Globus pallidus (tissue), 1 donor: ENCODE measurements around the gene ASTN2.
A peak's percentile ranks its signal among the peaks of the same experiment; 100 is the strongest.

Experiments used
- DNase-seq: peaks from one replicate; pipeline ENCODE4 v3.0.0-alpha.2; 2015; ENCODE audit warnings: low spot score

Gene ASTN2

GRCh38 chr9:117359910-117360309 lies 54.9 kb downstream of the ASTN2 start:
- DNase-seq = no peak

DNA sequence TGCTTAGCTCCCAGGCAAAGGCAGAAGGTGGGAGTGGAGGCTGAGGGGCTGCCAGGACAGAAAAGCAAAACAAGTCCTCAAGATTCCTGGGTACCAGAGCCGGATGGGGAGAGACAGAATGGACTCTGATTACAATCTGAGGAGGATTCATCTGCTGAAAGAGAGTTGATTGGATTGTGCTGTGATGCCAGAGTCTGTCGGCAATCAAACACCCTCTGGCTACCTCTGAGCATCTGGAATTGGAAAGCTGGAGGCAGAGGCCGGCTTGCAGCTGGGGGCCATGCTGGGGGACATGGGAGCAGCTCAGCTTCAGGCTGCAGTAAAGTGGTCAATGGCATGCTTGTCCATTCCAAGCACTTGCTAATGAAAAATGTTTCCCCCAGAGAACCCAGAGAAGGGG lies 59.3 kb downstream of the ASTN2 start:
- no peak for DNase-seq

DNA sequence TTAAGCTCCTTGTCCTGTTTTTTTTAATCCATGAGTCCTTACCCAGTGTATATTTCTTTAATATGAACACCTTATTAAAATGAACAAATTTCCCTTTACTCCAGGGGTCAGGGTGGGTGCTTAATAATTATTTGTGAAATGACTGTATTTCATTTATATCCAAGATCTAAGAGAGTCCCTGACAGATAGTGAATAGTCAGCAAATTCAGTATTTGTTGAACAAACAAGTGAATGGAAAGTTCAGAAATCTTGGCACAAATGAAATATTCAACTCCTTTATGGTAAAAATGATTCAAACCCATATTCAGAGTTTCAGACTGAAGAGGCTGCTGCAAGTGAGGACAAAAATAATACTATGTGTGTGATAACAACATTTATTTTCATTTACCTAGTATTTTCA lies 59.9 kb downstream of the ASTN2 start:
- no peak for DNase-seq

DNA sequence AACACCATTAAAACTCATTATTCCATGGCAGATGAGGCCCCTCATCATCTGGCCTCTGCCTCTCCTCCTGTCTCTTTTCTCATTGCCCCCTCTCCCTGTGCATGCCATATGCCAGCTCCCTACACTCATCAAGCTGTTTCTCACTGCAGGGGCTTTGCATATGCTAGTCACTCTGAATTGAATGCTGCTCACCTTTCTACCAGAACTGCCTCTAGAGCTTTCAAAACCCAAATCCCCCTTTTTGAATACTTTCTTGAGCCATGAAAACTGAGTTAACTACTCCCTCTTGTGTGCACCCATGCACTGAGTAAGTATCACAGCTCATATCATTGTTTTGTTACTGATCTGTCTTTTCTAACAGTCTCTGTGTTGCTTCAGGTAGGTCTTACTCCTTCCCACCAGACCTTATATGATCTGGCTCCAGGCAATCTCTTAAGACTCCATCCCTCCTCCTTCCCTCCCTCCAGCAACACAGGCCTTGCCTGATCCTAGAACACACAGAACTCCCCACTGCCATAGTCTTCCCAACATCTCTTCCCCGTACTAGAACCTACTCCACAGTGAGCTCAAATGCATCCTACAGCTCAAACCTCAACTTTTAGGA lies 60.5 kb downstream of the ASTN2 start:
- DNase-seq = no peak

GRCh38 chr9:117344892-117345660 lies 69.8 kb downstream of the ASTN2 start:
- no peak for DNase-seq

DNA sequence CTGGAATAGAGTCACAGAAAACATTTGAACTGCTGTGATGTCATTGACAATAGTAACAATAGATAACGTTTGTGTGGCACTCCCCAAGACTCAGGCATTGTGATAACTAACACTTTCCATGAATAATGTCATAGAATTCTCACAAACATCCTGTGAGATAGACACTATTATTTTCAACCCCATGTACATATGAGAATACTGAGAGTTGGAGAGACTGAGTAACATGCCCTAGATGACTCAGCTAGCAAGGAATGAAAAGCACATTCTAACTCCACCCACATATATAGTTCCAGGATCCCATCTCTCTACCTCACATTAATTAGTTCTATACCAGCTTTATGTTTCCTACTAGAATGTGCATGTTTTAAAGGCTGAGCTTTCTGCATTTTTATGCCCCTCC lies 71.4 kb downstream of the ASTN2 start:
- DNase-seq = no peak

GRCh38 chr9:117341151-117341550 lies 73.7 kb downstream of the ASTN2 start:
- no peak for DNase-seq

DNA sequence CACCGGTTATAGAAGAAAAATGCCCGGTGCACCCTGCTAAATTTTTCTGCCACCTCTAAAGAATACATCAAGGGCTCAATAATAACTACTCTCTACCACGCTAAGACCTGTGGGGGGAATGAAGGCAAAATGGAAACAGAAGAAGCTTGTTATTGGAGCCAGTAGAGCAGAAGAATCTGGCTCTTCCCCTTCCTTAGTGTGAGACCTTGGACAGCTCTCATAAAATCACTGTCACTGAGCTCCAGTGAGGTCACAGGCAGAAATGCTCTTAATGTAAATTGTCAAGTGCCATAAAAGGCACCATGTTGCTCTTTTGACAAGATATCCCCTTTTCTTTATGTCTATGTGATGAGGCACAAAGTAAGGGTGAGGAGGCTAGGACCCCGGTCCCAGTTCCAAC lies 74.4 kb downstream of the ASTN2 start:
- DNase-seq = no peak

DNA sequence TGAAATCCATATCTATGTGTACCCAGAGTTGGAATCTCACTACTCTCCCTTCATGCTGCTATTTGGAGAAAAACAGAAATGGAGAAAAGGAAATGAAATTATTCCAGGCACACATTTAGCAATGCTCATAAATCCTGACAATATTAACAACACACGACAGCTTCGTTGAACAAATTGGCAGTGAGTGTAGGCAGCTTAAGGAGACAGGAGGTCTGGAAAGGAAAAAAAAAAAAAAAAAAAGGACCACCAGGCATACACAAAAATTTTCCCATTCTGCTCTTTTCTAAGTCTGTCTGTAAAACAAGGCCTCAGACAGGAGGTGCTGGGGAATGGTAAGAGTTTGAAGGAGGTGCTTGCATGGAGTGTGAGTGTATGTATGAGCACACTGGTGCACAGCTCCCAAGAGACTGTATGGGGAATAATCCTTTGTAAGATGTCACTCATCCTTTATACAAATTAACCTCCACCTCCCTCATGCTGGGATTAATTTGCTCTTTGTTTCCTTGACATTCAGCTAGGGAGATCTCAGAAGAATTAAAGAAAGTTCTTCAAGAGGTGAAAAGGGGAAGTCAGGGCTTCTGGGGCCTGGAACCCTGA lies 78.9 kb downstream of the ASTN2 start:
- DNase-seq = no peak

DNA sequence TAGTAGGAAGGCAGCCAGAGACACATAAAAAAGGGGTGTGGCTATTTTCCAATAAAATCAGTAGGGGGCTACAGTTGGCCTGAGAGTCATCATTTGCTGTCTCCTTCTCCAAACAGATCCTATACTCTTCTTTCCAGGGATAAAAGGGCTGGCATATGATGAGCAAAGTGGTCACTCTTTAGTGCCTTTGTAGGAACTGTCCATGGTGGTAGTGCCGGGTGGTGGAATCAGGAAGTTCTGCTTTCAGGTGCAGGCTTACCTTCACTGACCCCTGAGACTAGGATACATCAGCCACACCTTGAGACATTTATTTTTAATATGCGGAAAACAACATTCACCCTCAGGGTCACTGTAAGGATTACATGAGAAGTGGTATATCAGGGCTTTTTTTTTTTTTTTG lies 80.8 kb downstream of the ASTN2 start:
- no peak for DNase-seq

GRCh38 chr9:117325831-117326230 lies 89.0 kb downstream of the ASTN2 start:
- DNase-seq = peak; percentile 35

- DNase-seq = no peak
Measured at GRCh38 chr9:117325110-117325731, 89.6 kb downstream of the ASTN2 start.

DNA sequence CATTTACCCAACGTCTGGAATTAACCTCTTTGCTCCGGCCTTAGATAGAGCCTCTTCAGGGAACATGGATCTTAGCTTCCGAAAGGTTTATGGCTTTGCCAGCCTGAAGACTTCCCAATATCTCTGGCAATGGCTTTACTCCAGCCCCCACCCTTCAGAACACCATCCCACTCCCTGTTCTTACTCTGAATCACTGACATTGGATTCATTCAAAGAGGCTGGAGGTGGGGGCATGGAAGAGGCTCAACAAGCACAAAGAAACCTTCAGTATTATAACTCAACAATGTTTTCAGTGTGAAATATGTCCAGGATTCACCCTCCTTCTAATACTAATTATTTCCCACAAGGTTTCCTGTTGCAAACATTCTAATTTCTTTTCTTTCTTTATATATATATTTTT lies 91.5 kb downstream of the ASTN2 start:
- DNase-seq = peak; percentile 26

DNA sequence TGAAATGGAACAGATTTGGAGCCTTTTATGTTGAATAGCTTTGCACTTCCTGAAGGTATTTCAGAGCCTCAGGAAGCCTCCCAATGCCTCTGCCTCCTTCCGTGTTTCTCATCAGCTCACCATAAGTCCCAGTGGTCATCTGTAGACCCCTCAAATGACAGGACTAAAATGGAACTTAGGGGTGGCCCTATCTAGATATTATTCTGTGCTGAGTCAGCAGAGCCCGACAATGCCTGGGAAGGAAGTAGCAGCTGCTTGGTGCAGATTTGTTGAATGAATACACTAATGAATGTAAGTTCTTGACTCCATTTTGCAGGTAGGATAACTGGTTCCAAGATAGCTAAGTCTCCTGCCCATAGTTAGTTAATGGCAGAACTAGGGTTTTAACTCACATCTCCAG lies 97.7 kb downstream of the ASTN2 start:
- no peak for DNase-seq

- peak; percentile 43 for DNase-seq
Measured at GRCh38 chr9:117315236-117315635, 99.6 kb downstream of the ASTN2 start.

- no peak for DNase-seq
Measured at GRCh38 chr9:117313989-117314388, 100.9 kb downstream of the ASTN2 start.

DNA sequence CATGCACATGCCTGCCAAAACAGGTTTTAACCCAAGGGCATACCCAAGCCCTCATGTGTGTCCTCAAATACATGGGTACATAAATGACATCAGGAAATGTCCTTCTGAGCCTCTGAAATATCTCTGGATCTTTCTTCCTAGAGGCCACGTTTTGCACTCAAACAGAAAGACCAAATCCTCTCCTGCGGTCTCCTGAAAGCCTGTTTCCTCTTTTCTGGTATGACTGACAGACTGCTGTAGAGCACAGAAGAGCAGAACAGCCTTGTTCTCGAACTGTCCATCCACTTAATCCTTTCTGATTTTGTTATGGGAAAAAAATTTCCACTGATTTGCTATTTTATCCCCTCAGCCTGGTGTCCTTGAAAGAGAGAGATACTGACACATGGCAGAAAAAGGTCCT lies 107.2 kb downstream of the ASTN2 start:
- no peak for DNase-seq

DNA sequence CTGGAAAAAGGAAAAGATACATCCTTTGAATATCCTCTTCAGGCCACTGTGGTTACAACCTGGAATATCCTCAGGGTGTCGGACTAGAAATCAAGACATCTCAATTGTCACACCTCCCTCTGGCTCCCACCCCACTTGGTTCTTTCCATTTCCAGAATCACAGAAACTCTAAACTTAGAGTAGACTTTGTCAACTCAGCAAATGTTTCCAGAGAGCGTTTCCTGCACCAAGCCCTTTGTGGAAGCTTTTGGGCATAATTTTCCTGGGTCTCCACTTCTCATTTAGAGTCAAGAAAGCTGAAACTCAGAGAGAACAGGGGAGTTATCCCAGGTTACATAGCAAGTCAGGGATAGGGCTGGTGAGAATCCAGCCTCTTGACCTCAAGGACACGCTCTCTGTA lies 108.8 kb downstream of the ASTN2 start:
- DNase-seq = no peak

- no peak for DNase-seq
Measured at GRCh38 chr9:117305454-117305853, 109.4 kb downstream of the ASTN2 start.

DNA sequence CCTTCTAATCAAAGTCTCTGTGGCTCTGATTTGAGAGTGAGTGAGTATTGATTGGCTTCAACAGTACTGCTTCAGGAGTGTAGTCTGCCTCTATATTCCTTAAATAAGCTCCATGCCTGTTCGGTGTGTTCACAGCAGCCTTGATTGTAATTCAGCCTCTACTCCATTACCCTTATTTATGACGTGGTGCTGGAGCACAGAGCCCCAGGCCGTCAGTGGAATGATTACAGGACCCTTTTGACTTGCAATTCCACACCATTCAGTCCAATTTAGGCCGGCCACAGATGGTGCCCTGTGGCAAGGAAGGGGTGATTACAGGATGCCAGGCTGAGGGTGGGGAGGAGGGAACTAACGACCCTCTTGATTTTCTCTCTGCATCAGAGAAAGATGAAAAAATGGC lies 110.3 kb downstream of the ASTN2 start:
- no peak for DNase-seq

GRCh38 chr9:117303643-117304230 lies 111.1 kb downstream of the ASTN2 start:
- no peak for DNase-seq

- DNase-seq = no peak
Measured at GRCh38 chr9:117302487-117302886, 112.4 kb downstream of the ASTN2 start.
